CD4-positive, alpha-beta T cell treated with Interleukin-4 for 1 hour (primary cell): Measurements from ENCODE around the gene NPL.
A peak's percentile ranks its signal among the peaks of the same experiment; 100 is the strongest.

Source experiments
- DNase-seq, 2 donors: peaks; one replicate each; pipeline ENCODE4 v3.0.0-alpha.2; 2020 to 2022

Gene NPL

GRCh38 chr1:182823220-182823619 is 33.6 kb downstream of the NPL start:
- DNase-seq, result no peak

GRCh38 chr1:182826892-182827291 is 37.3 kb downstream of the NPL start:
- DNase-seq, result no peak

GRCh38 chr1:182829285-182829932 is 39.8 kb downstream of the NPL start:
- DNase-seq, result no peak

- no peak for DNase-seq
These were observed 43.7 kb downstream of the NPL start for GRCh38 chr1:182833271-182833670.

GRCh38 chr1:182834326-182834725 is 44.8 kb downstream of the NPL start:
- no peak for DNase-seq

GRCh38 chr1:182835806-182836205 is 46.2 kb downstream of the NPL start:
- DNase-seq, result no peak

GRCh38 chr1:182839209-182840066 is 49.9 kb downstream of the NPL start, which contains the start of gene DHX9:
DHX9 (plus strand) TSS chr1:182839347; CDS start chr1:182842567, 3,220 bp downstream.
- peak; percentile 93 to 95 for DNase-seq

- peak in 1 of 2 donors; percentile 24 for DNase-seq
These were observed 51.9 kb downstream of the NPL start for GRCh38 chr1:182841368-182841988.

- DNase-seq, result no peak
These were observed 52.7 kb downstream of the NPL start for GRCh38 chr1:182842265-182842664.

GRCh38 chr1:182845379-182845778 is 55.8 kb downstream of the NPL start:
- DNase-seq, result no peak

GRCh38 chr1:182845894-182846293 is 56.3 kb downstream of the NPL start:
- no peak for DNase-seq

GRCh38 chr1:182847105-182847504 is 57.5 kb downstream of the NPL start:
- no peak for DNase-seq

- no peak for DNase-seq
These were observed 59.2 kb downstream of the NPL start for GRCh38 chr1:182848736-182849135.

- no peak for DNase-seq
These were observed 60.7 kb downstream of the NPL start for GRCh38 chr1:182850319-182850718.

- no peak for DNase-seq
These were observed 62.3 kb downstream of the NPL start for GRCh38 chr1:182851825-182852224.

- DNase-seq, result no peak
These were observed 66.3 kb downstream of the NPL start for GRCh38 chr1:182855911-182856310.

GRCh38 chr1:182857212-182857611 is 67.6 kb downstream of the NPL start:
- no peak for DNase-seq

- DNase-seq, result no peak
These were observed 71.1 kb downstream of the NPL start for GRCh38 chr1:182860658-182861057.

GRCh38 chr1:182861994-182862393 is 72.4 kb downstream of the NPL start:
- no peak for DNase-seq

GRCh38 chr1:182862827-182863226 is 73.3 kb downstream of the NPL start:
- DNase-seq, result no peak

- no peak for DNase-seq
These were observed 74.4 kb downstream of the NPL start for GRCh38 chr1:182863940-182864339.

GRCh38 chr1:182867861-182868260 is 78.3 kb downstream of the NPL start:
- no peak for DNase-seq

GRCh38 chr1:182869241-182869666 is 79.7 kb downstream of the NPL start:
- no peak for DNase-seq

GRCh38 chr1:182872881-182873280 is 83.3 kb downstream of the NPL start:
- DNase-seq, result no peak
